ENCODE measurements around the gene OPRD1.

The OPRD1 gene

DNA sequence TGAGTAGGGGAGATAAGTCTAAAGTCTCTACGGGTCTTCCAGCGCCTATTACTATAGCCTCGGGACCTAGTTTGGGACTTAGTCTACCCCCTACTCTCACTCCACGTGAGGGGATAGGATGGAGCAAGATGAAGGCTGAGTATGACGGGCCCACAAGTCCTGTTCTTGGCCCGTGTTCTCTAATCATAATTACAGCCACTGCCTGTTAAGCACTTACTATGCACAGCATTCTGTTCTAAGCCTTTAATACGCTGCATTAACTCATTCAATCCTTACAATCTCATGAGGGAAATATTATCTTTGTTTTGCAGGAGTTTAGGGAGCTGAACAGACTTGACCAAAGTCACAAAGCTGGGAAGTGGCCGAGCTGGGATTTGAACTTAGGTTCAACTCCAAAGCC is 78.5 kb downstream of the OPRD1 start:
- 0 out of 22 replicates have a peak overlapping the region, but pooled peaks of 2 of the 11 experiments have one; percentile 7 to 13 for H3K27ac ChIP-seq
- peaks cover 0 to 22% (median 9%) of the 10 kb centered on the region in 11 experiments; a peak in 8 of 22 replicates for H3K36me3 ChIP-seq
- peaks cover 12 to 51% (median 36%) of the 10 kb centered on the region in 10 experiments for H3K4me1 ChIP-seq
- H3K4me3 ChIP-seq, result no peak overlapping the region
- no peaks in the 10 kb centered on the region for H3K27me3 ChIP-seq
- no peaks in the 10 kb centered on the region for H3K9me3 ChIP-seq (replicated peaks in 1 of 11)
- H3K4me2 ChIP-seq, result peak overlapping the region in 5 of 11 experiments; percentile 3 to 96 (median 17); a peak in 5 of 22 replicates
- H4K20me1 ChIP-seq, result peaks cover 0 to 49% (median 6%) of the 10 kb centered on the region in 11 experiments; a peak in 11 of 22 replicates
- TF ChIP-seq Cebpa-rat (IDR thresholded peaks at IDR 0.05), result no peak
- peak overlapping the region in 1 of 11 experiments; percentile 32; a peak in 1 of 22 replicates for H3K9ac ChIP-seq

DNA sequence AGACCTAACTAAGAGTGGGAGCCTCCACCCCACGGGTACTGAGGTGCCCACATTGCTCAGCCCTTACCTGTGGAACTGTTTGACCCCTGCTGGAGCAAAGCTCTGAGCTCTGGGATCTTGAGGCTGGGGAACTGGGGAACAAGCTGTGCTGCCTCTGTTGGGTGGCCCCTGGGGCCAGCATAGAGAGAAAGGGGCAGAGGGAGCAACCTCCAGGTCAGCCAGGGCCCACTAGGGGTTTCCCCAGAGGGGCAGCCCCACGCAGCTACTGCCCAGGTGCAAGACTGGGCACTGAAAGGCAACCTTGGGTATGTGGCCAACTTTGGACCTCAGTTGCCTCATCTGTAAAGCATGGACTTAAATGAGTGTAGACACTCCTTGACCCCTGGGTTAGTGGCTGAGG is 78.9 kb downstream of the OPRD1 start:
- Histone ChIP-seq H3K9me3 (replicated peaks in 1 of 11) (no peaks in the 10 kb centered on the region), H3K4me1 (peaks cover 8 to 47% (median 32%) of the 10 kb centered on the region in 10 experiments), H3K27me3 (no peaks in the 10 kb centered on the region), H3K4me2 (peak overlapping the region in 3 of 11 experiments; percentile 1 to 17 (median 10); a peak in 3 of 22 replicates), H3K36me3 (peaks cover 0 to 23% (median 9%) of the 10 kb centered on the region in 11 experiments; a peak in 8 of 22 replicates), H4K20me1 (peaks cover 0 to 53% (median 6%) of the 10 kb centered on the region in 11 experiments; a peak in 11 of 22 replicates), H3K4me3 (no peak overlapping the region), H3K27ac (0 out of 22 replicates have a peak overlapping the region, but pooled peaks of 1 of the 11 experiments have one; percentile 13), H3K9ac (0 out of 22 replicates have a peak overlapping the region, but pooled peaks of 1 of the 11 experiments have one; percentile 32)
- TF ChIP-seq Cebpa-rat (IDR thresholded peaks at IDR 0.05), result no peak

- H4K20me1 ChIP-seq, result peaks cover 0 to 57% (median 6%) of the 10 kb centered on the region in 11 experiments; a peak in 11 of 22 replicates
- no peak overlapping the region for H3K9ac ChIP-seq
- no peaks in the 10 kb centered on the region for H3K9me3 ChIP-seq (replicated peaks in 1 of 11)
- no peak overlapping the region for H3K4me3 ChIP-seq
- peaks cover 0 to 23% (median 9%) of the 10 kb centered on the region in 11 experiments; a peak in 8 of 22 replicates for H3K36me3 ChIP-seq
- no peak for TF ChIP-seq Cebpa-rat (IDR thresholded peaks at IDR 0.05)
- H3K27ac ChIP-seq, result no peak overlapping the region
- 0 out of 22 replicates have a peak overlapping the region, but pooled peaks of 1 of the 11 experiments have one; percentile 1 for H3K4me2 ChIP-seq
- H3K27me3 ChIP-seq, result no peaks in the 10 kb centered on the region
- peaks cover 4 to 43% (median 28%) of the 10 kb centered on the region in 10 experiments for H3K4me1 ChIP-seq
Observed at GRCh38 chr1:28891256-28891655, 79.3 kb downstream of the OPRD1 start.

DNA sequence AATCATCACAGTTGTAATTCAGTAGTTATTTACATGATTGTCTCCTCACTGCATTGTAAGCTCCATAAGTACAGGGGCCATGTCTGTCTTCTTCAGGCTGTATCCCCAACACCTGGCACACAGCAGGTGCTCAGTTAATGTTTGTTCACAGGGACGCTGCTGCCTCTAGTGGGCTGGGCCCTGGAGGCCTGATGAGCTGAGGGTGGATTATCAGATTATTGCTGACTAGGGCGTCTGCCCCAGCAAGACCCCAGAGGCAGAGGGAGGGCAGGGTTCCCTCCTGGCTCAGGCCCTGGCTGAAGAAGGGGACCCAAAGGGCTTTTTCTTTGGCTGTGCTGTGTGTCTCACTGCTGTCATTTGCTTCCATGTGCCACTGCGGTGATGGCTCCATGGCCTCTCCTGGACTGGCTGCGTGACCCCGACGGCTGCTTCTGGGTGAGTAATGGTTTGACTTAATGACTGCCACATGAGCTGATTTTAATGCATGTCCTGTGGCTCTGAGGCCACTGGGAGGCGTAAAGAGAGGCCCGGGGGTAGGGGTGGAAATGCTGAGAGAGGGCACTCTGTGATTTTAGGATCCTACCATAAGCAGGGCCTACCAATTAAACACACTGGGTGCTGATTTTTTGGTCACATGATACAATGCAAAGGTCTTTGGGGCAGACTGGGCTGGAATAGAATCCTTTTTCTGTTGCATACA is 81.6 kb downstream of the OPRD1 start:
- no peak overlapping the region for H3K4me3 ChIP-seq
- no peak for TF ChIP-seq Cebpa-rat (IDR thresholded peaks at IDR 0.05)
- peaks cover 0 to 25% (median 9%) of the 10 kb centered on the region in 11 experiments; a peak in 8 of 22 replicates for H3K36me3 ChIP-seq
- H3K4me1 ChIP-seq, result peaks cover 10 to 37% (median 23%) of the 10 kb centered on the region in 10 experiments
- no peak overlapping the region for H3K4me2 ChIP-seq
- H3K27ac ChIP-seq, result no peak overlapping the region
- no peak overlapping the region for H3K9ac ChIP-seq
- H3K27me3 ChIP-seq, result no peaks in the 10 kb centered on the region
- peaks cover 0 to 76% (median 6%) of the 10 kb centered on the region in 11 experiments; a peak in 12 of 22 replicates for H4K20me1 ChIP-seq
- H3K9me3 ChIP-seq (replicated peaks in 1 of 11), result no peaks in the 10 kb centered on the region

GRCh38 chr1:28894785-28895184 is 82.8 kb downstream of the OPRD1 start:
- Histone ChIP-seq H3K9ac (no peak overlapping the region), H3K27me3 (no peaks in the 10 kb centered on the region), H3K36me3 (peaks cover 0 to 25% (median 9%) of the 10 kb centered on the region in 11 experiments; a peak in 8 of 22 replicates), H3K4me2 (no peak overlapping the region), H3K9me3 (replicated peaks in 1 of 11) (no peaks in the 10 kb centered on the region), H4K20me1 (peaks cover 0 to 79% (median 6%) of the 10 kb centered on the region in 11 experiments; a peak in 13 of 22 replicates), H3K4me1 (peaks cover 20 to 36% (median 27%) of the 10 kb centered on the region in 10 experiments), H3K27ac (no peak overlapping the region), H3K4me3 (no peak overlapping the region)
- no peak for TF ChIP-seq Cebpa-rat (IDR thresholded peaks at IDR 0.05)

- Histone ChIP-seq H3K9ac (no peak overlapping the region), H3K27ac (no peak overlapping the region), H4K20me1 (peaks cover 0 to 75% (median 6%) of the 10 kb centered on the region in 11 experiments; a peak in 12 of 22 replicates), H3K27me3 (no peaks in the 10 kb centered on the region), H3K36me3 (peaks cover 0 to 25% (median 9%) of the 10 kb centered on the region in 11 experiments; a peak in 8 of 22 replicates), H3K4me1 (peaks cover 19 to 23% (median 21%) of the 10 kb centered on the region in 10 experiments), H3K4me3 (no peak overlapping the region), H3K9me3 (replicated peaks in 1 of 11) (no peaks in the 10 kb centered on the region), H3K4me2 (no peak overlapping the region)
- no peak for TF ChIP-seq Cebpa-rat (IDR thresholded peaks at IDR 0.05)
Observed at GRCh38 chr1:28895896-28896608, 84.1 kb downstream of the OPRD1 start.

DNA sequence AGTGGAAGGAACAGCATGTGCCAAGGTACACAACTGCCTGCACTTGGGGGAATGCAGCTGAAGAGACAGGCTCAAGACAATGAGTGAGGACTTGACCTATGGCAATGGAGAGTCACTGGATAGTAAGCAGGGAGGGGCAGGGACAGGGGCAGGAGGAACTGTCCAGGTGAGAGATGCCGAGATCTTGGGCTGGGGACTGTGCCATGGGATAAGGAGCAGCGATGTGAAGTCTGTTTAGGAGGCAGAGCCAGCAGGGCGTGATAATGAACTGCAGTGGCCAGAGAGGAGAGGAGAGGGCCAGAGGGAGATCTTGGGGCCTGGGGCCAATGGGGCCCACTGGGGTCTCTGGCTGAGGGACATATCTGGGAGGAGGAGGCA is 84.6 kb downstream of the OPRD1 start:
- Histone ChIP-seq H3K4me2 (no peak overlapping the region), H3K9ac (no peak overlapping the region), H3K4me3 (no peak overlapping the region), H3K27me3 (no peaks in the 10 kb centered on the region), H4K20me1 (peaks cover 0 to 69% (median 6%) of the 10 kb centered on the region in 11 experiments; a peak in 11 of 22 replicates), H3K4me1 (peaks cover 19 to 22% (median 20%) of the 10 kb centered on the region in 10 experiments), H3K9me3 (replicated peaks in 1 of 11) (no peaks in the 10 kb centered on the region), H3K27ac (no peak overlapping the region), H3K36me3 (peaks cover 0 to 25% (median 9%) of the 10 kb centered on the region in 11 experiments; a peak in 8 of 22 replicates)
- no peak for TF ChIP-seq Cebpa-rat (IDR thresholded peaks at IDR 0.05)

GRCh38 chr1:28897789-28898188 is 85.8 kb downstream of the OPRD1 start:
- peak overlapping the region; percentile 69 to 92 (median 79) for H3K4me2 ChIP-seq
- H3K36me3 ChIP-seq, result peaks cover 0 to 25% (median 9%) of the 10 kb centered on the region in 11 experiments; a peak in 8 of 22 replicates
- H4K20me1 ChIP-seq, result peaks cover 0 to 70% (median 6%) of the 10 kb centered on the region in 11 experiments; a peak in 12 of 22 replicates
- TF ChIP-seq Cebpa-rat (IDR thresholded peaks at IDR 0.05), result no peak
- no peak overlapping the region for H3K4me3 ChIP-seq
- no peaks in the 10 kb centered on the region for H3K27me3 ChIP-seq
- H3K9me3 ChIP-seq (replicated peaks in 1 of 11), result no peaks in the 10 kb centered on the region
- H3K27ac ChIP-seq, result peak overlapping the region in 1 of 11 experiments; percentile 30; a peak in 2 of 22 replicates
- peaks cover 19 to 22% (median 20%) of the 10 kb centered on the region in 10 experiments for H3K4me1 ChIP-seq
- H3K9ac ChIP-seq, result peak overlapping the region in 2 of 11 experiments; percentile 28 to 50; a peak in 1 of 22 replicates

Measured in BLaER1 treated with 17β-estradiol and CSF1 and Interleukin-3, amounts not matched to agents 10 nM and 100 nM (cell line).